K562 (cell line): Measurements from ENCODE around the gene NLRP12. TPM values are rescaled to one million over a fixed set of nuclear protein-coding genes. Genes with fewer than 3 reads are reported as not detected.
A peak's percentile ranks its signal among the peaks of the same experiment; 100 is the strongest.

Experiments used
- ATAC-seq: fragments of 200-7000 bp; cut with Tn5 transposase; 3 replicates; pipeline ENCODE4 v1.9.1; 2020; ENCODE audit warnings: moderate library complexity
- BruUV-seq: library from RNA; stranded (reverse); fragments of 400-500 nt; replicated peaks from 2 replicates; lab custom pipeline; 2021; lab: Mats Ljungman, UMichigan
- CTCF ChIA-PET: fragments of 300-600 bp; formaldehyde crosslinking; extraction: SDS; loops from one replicate; lab custom pipeline; 2021; ENCODE audit warnings: low intra/inter-chr PET ratio; lab: Yijun Ruan, JAX
- POLR2A ChIA-PET: fragments of 300-600, 350-650 bp; sonication (Branson Sonifier 250); formaldehyde crosslinking; extraction: SDS; loops from one replicate; lab custom pipeline; 2021; ENCODE audit warnings: antibody characterized with exemption, inconsistent platforms; lab: Yijun Ruan, JAX
- DNase-seq, 4 experiments: peaks; one replicate each; pipeline versions ENCODE4 v3.0.0 to v3.0.0-alpha.2; 2011 to 2018; ENCODE audit warnings: low spot score in 3 of 4, mixed read lengths in 3 of 4; ENCODE audit errors: extremely low read depth in 1 of 4
- FAIRE-seq: peaks from 2 replicates; lab custom pipeline; 2011; peaks lifted over from hg19 to GRCh38; lab: Jason Lieb, UNC
- H2AFZ ChIP-seq: 2 replicates; pipeline ENCODE4 v1.6.0; 2011; ENCODE audit warnings: low read depth, low read length, control low read depth, inconsistent platforms
- H3K27ac ChIP-seq: fragments of 200-600 bp; 3 replicates; pipeline ENCODE4 v1.8.0; 2011; ENCODE audit warnings: low read depth, mild to moderate bottlenecking, control low read depth, inconsistent platforms, low read length, moderate library complexity, mixed read lengths; ENCODE audit errors: extremely low read depth
- H3K27me3 ChIP-seq, 2 experiments: fragments of 300-600 bp in 1 of 2; 2 replicates in 1 of 2; 3 replicates in 1 of 2; pipeline versions ENCODE4 v1.6.0 to v1.8.0; 2011; ENCODE audit warnings: inconsistent platforms in 2 of 2, low read length in 2 of 2, mild to moderate bottlenecking in 1 of 2, mixed read lengths in 1 of 2, moderate library complexity in 1 of 2; ENCODE audit not compliant: control insufficient read depth in 2 of 2, insufficient read depth in 2 of 2
- H3K36me3 ChIP-seq: fragments of 300-600 bp; 3 replicates; pipeline ENCODE4 v1.8.0; 2011; ENCODE audit warnings: mild to moderate bottlenecking, low read length, inconsistent platforms; ENCODE audit not compliant: control insufficient read depth, insufficient read depth
- H3K4me1 ChIP-seq, 2 experiments: fragments of 200-600 bp in 1 of 2; replicated peaks in 1 of 2; 2 replicates in 1 of 2; 3 replicates in 1 of 2; pipeline versions ENCODE4 v1.5.1 to v1.8.0; 2011; ENCODE audit warnings: inconsistent platforms in 2 of 2, low read length in 2 of 2, mild to moderate bottlenecking in 1 of 2, mixed read lengths in 1 of 2, moderate library complexity in 1 of 2; ENCODE audit not compliant: control insufficient read depth in 2 of 2, insufficient read depth in 2 of 2
- H3K4me2 ChIP-seq: 2 replicates; pipeline ENCODE4 v1.6.1; 2011; ENCODE audit warnings: low read length, control low read depth, inconsistent platforms, mixed read lengths; ENCODE audit not compliant: insufficient read depth
- H3K4me3 ChIP-seq: fragments of 200-600 bp; sonication (generic), shearing (Covaris generic); 2 replicates; pipeline ENCODE4 v1.5.1; 2016; ENCODE audit warnings: control low read depth, inconsistent platforms
- H3K79me2 ChIP-seq: fragments of 200-600 bp; 3 replicates; pipeline ENCODE4 v1.8.0; 2011; ENCODE audit warnings: low read length, inconsistent platforms; ENCODE audit not compliant: control insufficient read depth, insufficient read depth
- H3K9ac ChIP-seq, 2 experiments: 2 replicates each; pipeline versions ENCODE4 v1.6.0 to v1.6.1; 2011; ENCODE audit warnings: low read depth in 2 of 2, low read length in 2 of 2, control low read depth in 1 of 2, inconsistent platforms in 1 of 2, mild to moderate bottlenecking in 1 of 2, mixed read lengths in 1 of 2; ENCODE audit not compliant: insufficient read depth in 1 of 2
- H3K9me1 ChIP-seq: one replicate; pipeline ENCODE4 v1.6.0; 2011; ENCODE audit warnings: inconsistent platforms, mild to moderate bottlenecking, low read length, moderate library complexity; ENCODE audit not compliant: control insufficient read depth, insufficient read depth
- H3K9me3 ChIP-seq: replicated peaks from 2 replicates; pipeline ENCODE4 v1.5.1; 2011; ENCODE audit warnings: low read depth, low read length, inconsistent platforms; ENCODE audit not compliant: control insufficient read depth, insufficient read depth
- H4K20me1 ChIP-seq: replicated peaks from 2 replicates; pipeline ENCODE4 v1.6.1; 2011; ENCODE audit warnings: low read length, inconsistent platforms, mixed read lengths; ENCODE audit not compliant: control insufficient read depth, insufficient read depth
- DNMT1 ChIP-seq: fragments of 450-650 bp; IDR thresholded peaks from 2 replicates; pipeline ENCODE4 v1.6.1; 2016; ENCODE audit warnings: antibody characterized with exemption, mild to moderate bottlenecking
- ETV1 ChIP-seq: fragments of 450-650 bp; conservative IDR thresholded peaks from 2 replicates; pipeline ENCODE4 v1.6.1; 2016; ENCODE audit warnings: missing genetic modification characterization, control low read depth, low read depth, missing compliant biosample characterization
- FOXA1 ChIP-seq: fragments of 450-650 bp; IDR thresholded peaks from 2 replicates; pipeline ENCODE4 v1.6.1; 2016; ENCODE audit warnings: mild to moderate bottlenecking, borderline replicate concordance
- NR2F6 ChIP-seq: fragments of 450-650 bp; formaldehyde crosslinking; IDR thresholded peaks from 2 replicates; pipeline ENCODE4 v1.4.0; 2020; ENCODE audit warnings: mild to moderate bottlenecking
- PPARD ChIP-seq: fragments of 250-450 bp; sonication (Bioruptor Pico); IDR thresholded peaks from 2 replicates; pipeline ENCODE4 v1.8.0; 2022; ENCODE audit warnings: inconsistent platforms, mild to moderate bottlenecking, moderate library complexity
- RBBP5 ChIP-seq: fragments of 200-600 bp; sonication (generic); IDR thresholded peaks from 2 replicates; pipeline ENCODE4 v1.6.1; 2012; ENCODE audit warnings: borderline replicate concordance, mild to moderate bottlenecking, low read length, control low read depth, inconsistent platforms; ENCODE audit not compliant: insufficient read depth, poor library complexity, severe bottlenecking
- TARDBP ChIP-seq: fragments of 450-650 bp; IDR thresholded peaks from 2 replicates; pipeline ENCODE4 v1.6.1; 2016
- YY1 ChIP-seq, 3 experiments: IDR thresholded peaks; 2 replicates each; pipeline ENCODE4 v1.6.1; 2011; ENCODE audit warnings: low read length in 2 of 3, mild to moderate bottlenecking in 2 of 3, moderate library complexity in 2 of 3, borderline replicate concordance in 1 of 3, control low read depth in 1 of 3, low read depth in 1 of 3; ENCODE audit not compliant: insufficient read depth in 3 of 3, insufficient replicate concordance in 2 of 3, control insufficient read depth in 1 of 3, insufficient read length in 1 of 3; ENCODE audit errors: extremely low read depth in 1 of 3
- ZBED1 ChIP-seq: IDR thresholded peaks from 2 replicates; pipeline ENCODE4 v1.6.1; 2014
- ZBTB7A ChIP-seq: IDR thresholded peaks from 2 replicates; pipeline ENCODE4 v1.6.1; 2011; ENCODE audit warnings: low read depth, mild to moderate bottlenecking, low read length, moderate library complexity, borderline replicate concordance; ENCODE audit not compliant: control insufficient read depth
- ZBTB9 ChIP-seq: fragments of 450-650 bp; formaldehyde crosslinking; IDR thresholded peaks from 2 replicates; pipeline ENCODE4 v1.4.0; 2020; ENCODE audit warnings: mild to moderate bottlenecking, moderate library complexity
- ZC3H11A ChIP-seq: IDR thresholded peaks from 2 replicates; pipeline ENCODE4 v1.6.1; 2012; ENCODE audit warnings: low read depth, low read length, improper control_type of control experiment
- ZKSCAN1 ChIP-seq: fragments of 150-350 bp; IDR thresholded peaks from 2 replicates; pipeline ENCODE4 v1.6.1; 2016; ENCODE audit warnings: low read depth, low read length
- ZNF263 ChIP-seq: sonication (generic); formaldehyde crosslinking; IDR thresholded peaks from 2 replicates; pipeline ENCODE4 v1.8.0; 2022; ENCODE audit warnings: mild to moderate bottlenecking, missing genetic modification reagents, borderline replicate concordance
- WGBS: fragments of 100-300 bp; shearing (Covaris generic); methylation state at CpG from one replicate; pipeline ENCODE4 v1.1.6; 2016; ENCODE audit warnings: low coverage, mixed read lengths; ENCODE audit not compliant: insufficient coverage; ENCODE audit errors: missing lambda C conversion rate; 5-methylcytosine and 5-hydroxymethylcytosine counted together
- in situ Hi-C: fragments of 300-500 bp; cut with MboI; formaldehyde crosslinking; loops from 4 replicates; pipeline ENCODE4 v1.15.0; 2018; ENCODE audit warnings: inconsistent platforms, mixed read lengths
- intact Hi-C: fragments of 100-400 bp; cut with micrococcal nuclease; formaldehyde crosslinking; loops from 2 replicates; pipeline ENCODE4 v1.14.2; 2022
- polyA plus RNA-seq, 8 experiments: library from polyadenylated mRNA; depleted of rRNA in 4 of 8; stranded (reverse) in 5 of 8; unstranded in 3 of 8; fragments of >200 nt; fragmentation: Nextera tagmentation in 2 of 8; fragmentation: Illumina TruSeq in 1 of 8; extraction: Ambion mirVana in 2 of 8; extraction: Trizol in 1 of 8; gene quantifications; 2 replicates each; pipeline versions ENCODE4 v1.2.1 to v1.2.3, GENCODE V29; 2011 to 2014; ENCODE audit warnings: inconsistent platforms in 1 of 8, missing spikeins in 1 of 8
- total RNA-seq, 7 experiments: library from RNA; depleted of rRNA in 6 of 7; stranded (reverse); fragments of >200 nt in 6 of 7; fragmentation: Illumina TruSeq in 2 of 7; extraction: Trizol in 2 of 7; gene quantifications; 2 replicates each; pipeline versions ENCODE4 v1.2.1 to v1.2.3, GENCODE V29; 2011 to 2021; ENCODE audit warnings: low replicate concordance in 1 of 7
- TF ChIP-seq, protein P1 (sequence below): fragments of 450-650 bp; IDR thresholded peaks from 2 replicates; pipeline ENCODE4 v1.6.1; 2018; ENCODE audit not compliant: partially characterized antibody

NLRP12 gene
- total and polyA plus RNA-seq, 9 of the 15 experiments (the other 6 are each of a cell fraction or from before 2014, with no cell fraction given): not detected

DNA sequence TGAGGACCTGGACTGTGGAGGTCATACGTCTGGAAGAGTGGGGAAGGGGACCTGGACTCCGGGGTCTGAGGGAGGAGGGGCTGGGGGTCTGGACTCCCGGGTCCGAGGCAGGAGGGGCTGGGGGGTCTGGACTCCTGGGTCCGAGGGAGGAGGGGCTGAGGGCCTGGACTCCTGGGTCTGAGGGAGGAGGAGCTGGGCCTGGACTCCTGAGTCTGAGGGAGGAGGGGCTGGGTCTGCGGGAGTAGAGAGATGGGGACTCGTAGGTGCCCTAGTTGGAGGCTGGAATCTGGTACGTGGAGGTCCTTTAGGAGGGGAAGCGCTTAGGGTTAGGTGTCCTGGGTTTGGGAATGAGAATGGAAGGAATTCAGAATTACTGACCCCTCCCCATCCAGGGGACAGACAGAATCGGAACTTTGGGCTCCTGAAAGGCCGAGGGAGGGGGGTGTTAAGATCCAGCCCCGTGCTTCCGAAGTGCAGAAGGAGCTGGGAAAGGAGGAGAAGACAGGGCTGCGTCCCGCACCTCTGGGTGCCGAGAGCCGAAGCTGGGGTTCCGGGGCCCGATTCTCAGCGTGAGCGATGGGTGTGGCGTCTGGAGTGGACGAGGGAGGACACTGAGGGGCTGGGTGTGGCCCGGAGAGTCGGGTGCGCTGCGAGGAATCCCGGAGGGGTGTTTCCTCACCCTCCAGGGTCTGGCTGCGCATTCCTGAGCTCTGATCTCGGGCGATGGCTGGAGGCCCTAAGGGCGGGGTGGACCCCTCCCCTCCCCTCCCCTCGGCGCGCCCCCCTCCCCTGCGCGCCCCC, 44.2 kb upstream of the NLRP12 start:
- 3% methylated on average over 19 of the region's 37 CpGs for WGBS
- H3K4me2 ChIP-seq: peak overlapping the region; percentile 89
- TF ChIP-seq ZKSCAN1 (no peak), RBBP5 (peak; percentile 18), ETV1 (0 out of 2 replicates have a peak, but pooled peaks have one; percentile 7), NR2F6 (0 out of 2 replicates have a peak, but pooled peaks have one; percentile 40), ZNF263 (CRISPR knock-in tag) (peak; percentile 71), PPARD (CRISPR knock-in tag) (no peak), YY1 (IDR thresholded peaks at IDR 0.05; ENCODE audit: borderline replicate concordance in 1 of 3, control insufficient read depth in 1 of 3, extremely low read depth in 1 of 3, insufficient read depth in 3 of 3, insufficient read length in 1 of 3, insufficient replicate concordance in 2 of 3, low read depth in 1 of 3, low read length in 2 of 3) (peak in 1 of 3 experiments; percentile 15), ZBTB7A (peak; percentile 64), FOXA1 (no peak), ZBED1 (no peak), TARDBP (no peak), ZBTB9 (CRISPR knock-in tag) (peak; percentile 38; the same call in 1 of the 2 replicates), ZC3H11A (no peak), DNMT1 (no peak)
- TF ChIP-seq, protein P1, sequence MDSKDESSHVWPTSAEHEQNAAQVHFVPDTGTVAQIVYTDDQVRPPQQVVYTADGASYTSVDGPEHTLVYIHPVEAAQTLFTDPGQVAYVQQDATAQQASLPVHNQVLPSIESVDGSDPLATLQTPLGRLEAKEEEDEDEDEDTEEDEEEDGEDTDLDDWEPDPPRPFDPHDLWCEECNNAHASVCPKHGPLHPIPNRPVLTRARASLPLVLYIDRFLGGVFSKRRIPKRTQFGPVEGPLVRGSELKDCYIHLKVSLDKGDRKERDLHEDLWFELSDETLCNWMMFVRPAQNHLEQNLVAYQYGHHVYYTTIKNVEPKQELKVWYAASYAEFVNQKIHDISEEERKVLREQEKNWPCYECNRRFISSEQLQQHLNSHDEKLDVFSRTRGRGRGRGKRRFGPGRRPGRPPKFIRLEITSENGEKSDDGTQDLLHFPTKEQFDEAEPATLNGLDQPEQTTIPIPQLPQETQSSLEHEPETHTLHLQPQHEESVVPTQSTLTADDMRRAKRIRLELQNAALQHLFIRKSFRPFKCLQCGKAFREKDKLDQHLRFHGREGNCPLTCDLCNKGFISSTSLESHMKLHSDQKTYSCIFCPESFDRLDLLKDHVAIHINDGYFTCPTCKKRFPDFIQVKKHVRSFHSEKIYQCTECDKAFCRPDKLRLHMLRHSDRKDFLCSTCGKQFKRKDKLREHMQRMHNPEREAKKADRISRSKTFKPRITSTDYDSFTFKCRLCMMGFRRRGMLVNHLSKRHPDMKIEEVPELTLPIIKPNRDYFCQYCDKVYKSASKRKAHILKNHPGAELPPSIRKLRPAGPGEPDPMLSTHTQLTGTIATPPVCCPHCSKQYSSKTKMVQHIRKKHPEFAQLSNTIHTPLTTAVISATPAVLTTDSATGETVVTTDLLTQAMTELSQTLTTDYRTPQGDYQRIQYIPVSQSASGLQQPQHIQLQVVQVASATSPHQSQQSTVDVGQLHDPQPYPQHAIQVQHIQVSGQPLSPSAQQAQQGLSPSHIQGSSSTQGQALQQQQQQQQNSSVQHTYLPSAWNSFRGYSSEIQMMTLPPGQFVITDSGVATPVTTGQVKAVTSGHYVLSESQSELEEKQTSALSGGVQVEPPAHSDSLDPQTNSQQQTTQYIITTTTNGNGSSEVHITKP: peak; percentile 41

More for the DNA sequence above, 44.2 kb upstream of the NLRP12 start:
- H3K4me3 ChIP-seq: peak overlapping the region; percentile 78
- intact Hi-C loops (no loop called here), in situ Hi-C loops (no loop called here)
- peak overlapping the region; percentile 72 for H2AFZ ChIP-seq
- CTCF ChIA-PET: no interaction called here
- peaks cover 27 to 55% of the 10 kb centered on the region in 2 experiments; a peak in 4 of 5 replicates for H3K4me1 ChIP-seq
- H4K20me1 ChIP-seq: 0 out of 2 replicates have a peak, but pooled peaks cover 5% of the 10 kb centered on the region
- H3K27ac ChIP-seq: peak overlapping the region; percentile 99
- H3K9me3 ChIP-seq: no peaks in the 10 kb centered on the region
- POLR2A ChIA-PET: interaction anchor here (0.5 to 2.6 kb wide), 10 partner anchors 9 to 668 kb away, joined by 3 to 27 read pairs (median 3); no protein-coding TSS in a partner anchor
- ATAC-seq (peak; percentile 24), DNase-seq (peak; percentile 50 to 66 (median 58)), FAIRE-seq (peak; percentile 58)
- peaks cover 44% of the 10 kb centered on the region for H3K79me2 ChIP-seq
- H3K9ac ChIP-seq: peak overlapping the region; percentile 85 to 97
- BruUV-seq: no TSS peak
- peaks cover 4% of the 10 kb centered on the region for H3K9me1 ChIP-seq
- H3K27me3 ChIP-seq: peaks cover 0 to 7% of the 10 kb centered on the region in 2 experiments; a peak in 1 of 5 replicates
- peaks cover 15% of the 10 kb centered on the region; the same call in 2 of the 3 replicates for H3K36me3 ChIP-seq
